ENCODE data around the gene HASPIN. TPM values are rescaled to one million over a fixed set of nuclear protein-coding genes. Genes with fewer than 3 reads are reported as not detected.

Gene HASPIN
- total and polyA plus RNA-seq, 3 donors from 2014 or later = 14.9 to 20.5 (median 16.7) TPM

DNA sequence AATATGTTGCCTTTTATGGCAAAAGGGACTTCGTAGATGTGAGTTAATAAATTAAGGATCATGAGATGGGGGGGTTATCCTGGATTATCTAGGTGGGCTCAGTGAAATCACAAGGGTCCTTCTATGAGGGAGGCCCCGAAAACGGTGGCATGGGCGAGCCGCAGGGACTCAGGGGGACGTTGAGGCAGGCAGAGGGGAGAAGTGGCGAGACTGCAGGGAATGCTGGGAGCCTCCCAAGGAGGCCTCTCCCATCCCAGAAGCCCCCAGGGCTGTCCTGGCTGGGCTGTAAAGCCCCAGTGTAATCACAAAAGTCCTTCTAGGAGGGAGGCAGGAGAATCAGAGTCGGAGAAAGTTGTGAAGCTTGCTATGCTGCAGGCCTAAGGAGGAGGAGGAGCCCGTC lies 42.3 kb downstream of the HASPIN start:
- 88 to 94% methylated on average over 8 to 9 of the region's 9 CpGs for WGBS, 2 donors
- no peak for DNase-seq
- Histone ChIP-seq H3K9me3 (no peaks in the 10 kb centered on the region), H3K27ac (no peak overlapping the region), H3K4me1 (no peaks in the 10 kb centered on the region), H3K4me3 (no peak overlapping the region), H3K27me3 (no peaks in the 10 kb centered on the region), H3K36me3 (ENCODE audit: low read depth, missing control alignments) (no peaks in the 10 kb centered on the region)
- intact Hi-C loops (cut with DNase I; ENCODE audit: low total_unique reads) = no loop called here
- TF ChIP-seq, protein P1, sequence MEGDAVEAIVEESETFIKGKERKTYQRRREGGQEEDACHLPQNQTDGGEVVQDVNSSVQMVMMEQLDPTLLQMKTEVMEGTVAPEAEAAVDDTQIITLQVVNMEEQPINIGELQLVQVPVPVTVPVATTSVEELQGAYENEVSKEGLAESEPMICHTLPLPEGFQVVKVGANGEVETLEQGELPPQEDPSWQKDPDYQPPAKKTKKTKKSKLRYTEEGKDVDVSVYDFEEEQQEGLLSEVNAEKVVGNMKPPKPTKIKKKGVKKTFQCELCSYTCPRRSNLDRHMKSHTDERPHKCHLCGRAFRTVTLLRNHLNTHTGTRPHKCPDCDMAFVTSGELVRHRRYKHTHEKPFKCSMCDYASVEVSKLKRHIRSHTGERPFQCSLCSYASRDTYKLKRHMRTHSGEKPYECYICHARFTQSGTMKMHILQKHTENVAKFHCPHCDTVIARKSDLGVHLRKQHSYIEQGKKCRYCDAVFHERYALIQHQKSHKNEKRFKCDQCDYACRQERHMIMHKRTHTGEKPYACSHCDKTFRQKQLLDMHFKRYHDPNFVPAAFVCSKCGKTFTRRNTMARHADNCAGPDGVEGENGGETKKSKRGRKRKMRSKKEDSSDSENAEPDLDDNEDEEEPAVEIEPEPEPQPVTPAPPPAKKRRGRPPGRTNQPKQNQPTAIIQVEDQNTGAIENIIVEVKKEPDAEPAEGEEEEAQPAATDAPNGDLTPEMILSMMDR (IDR thresholded peaks at IDR 0.05) = no peak
- TF ChIP-seq POLR2A (IDR thresholded peaks at IDR 0.05) = no peak

DNA sequence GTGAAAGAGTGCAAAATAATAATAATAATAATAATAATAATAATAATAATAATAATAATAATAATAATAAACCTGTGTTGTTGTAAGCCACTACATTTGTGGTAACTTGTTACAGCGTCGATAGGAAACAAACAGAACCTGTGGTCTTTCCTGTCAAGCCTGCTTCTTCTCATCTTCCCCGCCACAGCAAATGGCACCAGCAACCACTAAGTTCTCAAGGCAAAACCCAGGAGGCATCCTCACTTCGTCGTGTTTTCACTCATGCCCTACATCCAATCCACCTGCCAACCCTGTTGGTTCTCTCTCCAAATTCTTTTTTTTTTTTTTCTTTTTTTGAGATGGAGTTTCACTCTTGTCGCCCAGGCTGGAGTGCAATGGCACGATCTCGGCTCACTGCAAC lies 43.1 kb downstream of the HASPIN start:
- Histone ChIP-seq H3K27me3 (no peaks in the 10 kb centered on the region), H3K4me1 (no peaks in the 10 kb centered on the region), H3K9me3 (no peaks in the 10 kb centered on the region), H3K36me3 (ENCODE audit: low read depth, missing control alignments) (no peaks in the 10 kb centered on the region), H3K27ac (no peak overlapping the region), H3K4me3 (no peak overlapping the region)
- WGBS, 2 donors = 93 to 98% methylated on average over 8 of the region's 8 CpGs
- no peak for TF ChIP-seq POLR2A (IDR thresholded peaks at IDR 0.05)
- TF ChIP-seq, protein P1 (IDR thresholded peaks at IDR 0.05) = no peak
- DNase-seq = no peak
- intact Hi-C loops (cut with DNase I; ENCODE audit: low total_unique reads) = no loop called here

DNA sequence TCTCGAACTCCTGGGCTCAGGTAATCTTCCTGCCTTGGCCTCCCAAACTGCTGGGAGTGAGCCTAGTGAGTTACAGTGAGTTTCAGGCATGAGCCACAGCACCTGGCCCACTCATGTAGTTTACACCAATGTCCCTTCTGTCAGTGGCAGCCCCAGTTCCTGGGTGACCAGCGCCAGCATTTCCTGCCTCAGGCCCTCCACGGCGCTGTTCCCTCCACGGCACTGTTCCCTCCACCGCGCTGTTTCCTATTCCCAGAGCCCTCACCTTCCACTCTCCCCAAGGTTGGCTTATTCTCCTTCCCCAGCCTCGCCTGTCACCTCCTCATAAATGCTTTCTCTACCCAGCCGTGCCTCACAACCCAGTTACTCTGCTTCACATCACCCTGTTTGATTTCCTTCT lies 44.6 kb downstream of the HASPIN start:
- no peaks in the 10 kb centered on the region for H3K4me1 ChIP-seq
- 91 to 93% methylated on average over 9 of the region's 9 CpGs for WGBS, 2 donors
- DNase-seq = no peak
- H3K27ac ChIP-seq = no peak overlapping the region
- TF ChIP-seq POLR2A (IDR thresholded peaks at IDR 0.05) = no peak
- TF ChIP-seq, protein P1 (IDR thresholded peaks at IDR 0.05) = no peak
- no peaks in the 10 kb centered on the region for H3K27me3 ChIP-seq
- no peaks in the 10 kb centered on the region for H3K9me3 ChIP-seq
- H3K4me3 ChIP-seq = no peak overlapping the region
- H3K36me3 ChIP-seq (ENCODE audit: low read depth, missing control alignments) = no peaks in the 10 kb centered on the region
- intact Hi-C loops (cut with DNase I; ENCODE audit: low total_unique reads) = no loop called here

DNA sequence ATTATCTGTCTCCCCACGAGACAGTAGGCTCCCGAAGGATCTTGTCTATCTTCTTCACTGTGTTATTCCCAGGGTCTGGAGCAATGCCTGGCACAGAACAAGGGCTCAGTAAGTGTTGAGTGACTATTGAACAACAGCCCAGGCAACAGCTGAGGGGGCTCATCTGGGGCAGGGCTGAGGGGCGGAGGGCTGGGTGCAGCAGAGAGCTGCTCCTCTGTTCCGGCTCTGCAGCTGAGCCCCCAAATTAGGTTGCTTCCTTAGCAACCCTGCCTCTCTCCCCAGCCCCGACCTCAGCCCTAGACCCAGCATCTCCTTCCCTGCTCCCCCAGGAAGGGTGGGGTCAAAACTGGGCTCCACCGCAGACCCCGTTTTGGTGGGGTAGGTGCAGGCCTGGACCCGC lies 45.1 kb downstream of the HASPIN start:
- H3K4me1 ChIP-seq = no peaks in the 10 kb centered on the region
- intact Hi-C loops (cut with DNase I; ENCODE audit: low total_unique reads) = no loop called here
- TF ChIP-seq, protein P1 (IDR thresholded peaks at IDR 0.05) = no peak
- TF ChIP-seq POLR2A (IDR thresholded peaks at IDR 0.05) = no peak
- no peaks in the 10 kb centered on the region for H3K36me3 ChIP-seq (ENCODE audit: low read depth, missing control alignments)
- 72 to 75% methylated on average over 6 to 8 of the region's 8 CpGs for WGBS, 2 donors
- H3K27ac ChIP-seq = no peak overlapping the region
- no peak overlapping the region for H3K4me3 ChIP-seq
- no peak for DNase-seq
- H3K27me3 ChIP-seq = no peaks in the 10 kb centered on the region
- no peaks in the 10 kb centered on the region for H3K9me3 ChIP-seq

DNA sequence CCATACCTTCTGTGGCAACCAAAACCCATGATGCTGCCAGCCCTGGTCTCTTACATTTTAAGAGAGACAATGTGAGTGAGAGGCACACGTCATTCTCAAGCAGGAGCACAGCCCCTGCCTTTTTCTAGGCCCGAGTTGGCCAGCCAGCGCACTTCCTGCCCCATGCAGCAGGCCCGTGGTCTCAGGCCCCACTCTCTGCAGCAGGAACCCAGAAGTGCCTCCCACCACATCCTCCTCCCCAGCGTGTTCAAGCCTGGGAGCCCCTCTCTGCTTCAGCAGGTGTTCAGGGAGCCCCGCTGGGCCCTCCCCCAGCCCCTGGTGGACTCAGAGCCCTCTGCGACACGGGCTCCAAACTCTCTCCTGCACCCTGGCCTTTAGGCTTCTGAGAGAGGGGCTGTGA lies 46.8 kb downstream of the HASPIN start:
- H3K4me1 ChIP-seq = no peaks in the 10 kb centered on the region
- H3K9me3 ChIP-seq = no peaks in the 10 kb centered on the region
- H3K27me3 ChIP-seq = no peaks in the 10 kb centered on the region
- intact Hi-C loops (cut with DNase I; ENCODE audit: low total_unique reads) = no loop called here
- H3K4me3 ChIP-seq = no peak overlapping the region
- no peaks in the 10 kb centered on the region for H3K36me3 ChIP-seq (ENCODE audit: low read depth, missing control alignments)
- 60 to 75% methylated on average over 2 to 8 of the region's 8 CpGs for WGBS, 2 donors
- no peak for TF ChIP-seq POLR2A (IDR thresholded peaks at IDR 0.05)
- TF ChIP-seq, protein P1 (IDR thresholded peaks at IDR 0.05) = no peak
- no peak overlapping the region for H3K27ac ChIP-seq
- no peak for DNase-seq

Data from testis (tissue), 3 donors.